GM13976 (cell line): Measurements from ENCODE around the gene IRF6.
A peak's percentile ranks its signal among the peaks of the same experiment; 100 is the strongest.

Experiments used
- DNase-seq: peaks from one replicate; pipeline ENCODE4 v3.0.0; 2012; ENCODE audit warnings: low spot score
- CTCF ChIP-seq: IDR thresholded peaks from 2 replicates; pipeline ENCODE4 v1.5.1; 2012; ENCODE audit warnings: borderline replicate concordance, mild to moderate bottlenecking; ENCODE audit not compliant: insufficient read depth; ENCODE audit errors: extremely low read depth, missing control alignments, control extremely low read depth
- in situ Hi-C: fragments of 300-500 bp; cut with MboI; formaldehyde crosslinking; loops from one replicate; pipeline ENCODE4 v1.12.0; 2022; ENCODE audit warnings: low sequenced_read_pairs, mixed read lengths, inconsistent platforms; ENCODE audit not compliant: unreplicated experiment

IRF6 gene

GRCh38 chr1:209751627-209752231 is 54.2 kb downstream of the IRF6 start:
- DNase-seq: peak; percentile 64
- in situ Hi-C loops: no loop called here
- TF ChIP-seq CTCF: no peak

- TF ChIP-seq CTCF: no peak
- in situ Hi-C loops: no loop called here
- DNase-seq: no peak
Measured at GRCh38 chr1:209749670-209750323, 56.1 kb downstream of the IRF6 start.

GRCh38 chr1:209749205-209749604 is 56.7 kb downstream of the IRF6 start:
- no peak for TF ChIP-seq CTCF
- no peak for DNase-seq
- in situ Hi-C loops: no loop called here

GRCh38 chr1:209748620-209749019 is 57.3 kb downstream of the IRF6 start:
- no peak for TF ChIP-seq CTCF
- DNase-seq: no peak
- in situ Hi-C loops: no loop called here

GRCh38 chr1:209747580-209748262 is 58.2 kb downstream of the IRF6 start:
- peak; percentile 82 for DNase-seq
- in situ Hi-C loops: no loop called here
- peak; percentile 87 for TF ChIP-seq CTCF

- TF ChIP-seq CTCF: no peak
- DNase-seq: no peak
Measured at GRCh38 chr1:209746451-209747165, 59.3 kb downstream of the IRF6 start.

More at GRCh38 chr1:209746451-209747165, 59.3 kb downstream of the IRF6 start:
- in situ Hi-C loops: no loop called here
